ENCODE results near the gene VPS4B. TPM values are rescaled to one million over a fixed set of nuclear protein-coding genes. Genes with fewer than 3 reads are reported as not detected.

Gene VPS4B
- total and polyA plus RNA-seq, 2 experiments from 2014 or later: 30.2 to 49.4 TPM

GRCh38 chr18:63377275-63377980, 44.8 kb downstream of the VPS4B start:
- Histone ChIP-seq H3K79me2 (replicated peaks; ENCODE audit: insufficient read depth) (no peaks in the 10 kb centered on the region), H3K27me3 (ENCODE audit: insufficient read depth) (no peaks in the 10 kb centered on the region), H3K36me3 (ENCODE audit: insufficient read depth) (no peaks in the 10 kb centered on the region), H3K4me3 (no peak overlapping the region), H3K4me2 (no peak overlapping the region), H3K27ac (ENCODE audit: low read depth) (no peak overlapping the region), H2AFZ (no peak overlapping the region), H3K4me1 (ENCODE audit: insufficient read depth) (no peaks in the 10 kb centered on the region), H3F3A (replicated peaks; ENCODE audit: low read depth) (no peaks in the 10 kb centered on the region), H4K20me1 (replicated peaks; ENCODE audit: insufficient read depth) (no peaks in the 10 kb centered on the region), H3K9me2 (ENCODE audit: insufficient read depth) (no peaks in the 10 kb centered on the region)
- TF ChIP-seq REST (IDR thresholded peaks at IDR 0.05; ENCODE audit: unreplicated experiment): no peak
- Mint-ChIP-seq H3K27ac (no peak overlapping the region), H3K9me3 (peaks cover 15% of the 10 kb centered on the region), H3K4me1 (no peaks in the 10 kb centered on the region), H3K36me3 (ENCODE audit: low read depth) (no peaks in the 10 kb centered on the region), H3K4me3 (no peak overlapping the region), H3K27me3 (ENCODE audit: insufficient read depth, low read depth, poor library complexity) (no peaks in the 10 kb centered on the region)
- no peak for DNase-seq (ENCODE audit: low spot score)
- no peak for ATAC-seq

DNA sequence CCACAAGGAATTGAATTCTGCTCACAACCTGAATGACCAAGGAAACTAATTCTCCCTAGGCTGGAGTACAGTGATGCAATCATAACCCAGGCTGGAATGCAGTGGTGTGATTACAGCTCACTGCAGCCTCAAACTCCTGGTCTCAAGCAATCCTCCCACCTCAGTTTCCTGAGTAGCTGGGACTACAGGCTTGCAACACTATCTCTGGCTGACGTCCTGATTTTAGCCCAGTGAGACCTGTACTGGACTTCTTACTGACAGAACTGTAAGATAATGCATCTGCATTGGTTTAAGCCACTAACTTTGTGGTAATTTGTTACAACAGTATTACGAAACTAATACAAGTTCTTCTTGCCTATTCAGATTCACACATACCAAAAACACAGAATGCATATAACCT, 45.7 kb downstream of the VPS4B start:
- H3K9me3 Mint-ChIP-seq: peaks cover 15% of the 10 kb centered on the region
- Histone ChIP-seq H2AFZ (no peak overlapping the region), H4K20me1 (replicated peaks; ENCODE audit: insufficient read depth) (no peaks in the 10 kb centered on the region), H3F3A (replicated peaks; ENCODE audit: low read depth) (no peaks in the 10 kb centered on the region), H3K79me2 (replicated peaks; ENCODE audit: insufficient read depth) (no peaks in the 10 kb centered on the region), H3K27ac (ENCODE audit: low read depth) (no peak overlapping the region), H3K27me3 (ENCODE audit: insufficient read depth) (no peaks in the 10 kb centered on the region), H3K9me2 (ENCODE audit: insufficient read depth) (no peaks in the 10 kb centered on the region), H3K4me1 (ENCODE audit: insufficient read depth) (no peaks in the 10 kb centered on the region), H3K4me3 (no peak overlapping the region), H3K4me2 (no peak overlapping the region), H3K36me3 (ENCODE audit: insufficient read depth) (no peaks in the 10 kb centered on the region)
- no peak for TF ChIP-seq REST (IDR thresholded peaks at IDR 0.05; ENCODE audit: unreplicated experiment)
- no peak for TF ChIP-seq CTCF (conservative IDR thresholded peaks at IDR 0.05; ENCODE audit: low read depth in 2 of 2)
- H3K4me1 Mint-ChIP-seq: no peaks in the 10 kb centered on the region
- no peak overlapping the region for H3K27ac Mint-ChIP-seq
- no peaks in the 10 kb centered on the region for H3K27me3 Mint-ChIP-seq (ENCODE audit: insufficient read depth, low read depth, poor library complexity)
- ATAC-seq: no peak
- no peak overlapping the region for H3K4me3 Mint-ChIP-seq
- no peak for DNase-seq (ENCODE audit: low spot score)
- no peaks in the 10 kb centered on the region for H3K36me3 Mint-ChIP-seq (ENCODE audit: low read depth)

All from GM23338 (cell line).